AG09309 (cell line): ENCODE data around the gene NEU4.

ENCODE experiments used
- DNase-seq: peaks from one replicate; pipeline ENCODE4 v3.0.0-alpha.2; 2010; ENCODE audit warnings: low read depth
- H3K4me3 ChIP-seq: 2 replicates; pipeline ENCODE4 v1.5.1; 2011; ENCODE audit warnings: mild to moderate bottlenecking, low read depth, low read length, moderate library complexity; ENCODE audit not compliant: control insufficient read depth
- CTCF ChIP-seq: IDR thresholded peaks from 2 replicates; pipeline ENCODE4 v1.5.1; 2011; ENCODE audit warnings: mild to moderate bottlenecking, low read depth, low read length, inconsistent platforms; ENCODE audit not compliant: insufficient read depth, control insufficient read depth; ENCODE audit errors: missing control alignments

The NEU4 gene

DNA sequence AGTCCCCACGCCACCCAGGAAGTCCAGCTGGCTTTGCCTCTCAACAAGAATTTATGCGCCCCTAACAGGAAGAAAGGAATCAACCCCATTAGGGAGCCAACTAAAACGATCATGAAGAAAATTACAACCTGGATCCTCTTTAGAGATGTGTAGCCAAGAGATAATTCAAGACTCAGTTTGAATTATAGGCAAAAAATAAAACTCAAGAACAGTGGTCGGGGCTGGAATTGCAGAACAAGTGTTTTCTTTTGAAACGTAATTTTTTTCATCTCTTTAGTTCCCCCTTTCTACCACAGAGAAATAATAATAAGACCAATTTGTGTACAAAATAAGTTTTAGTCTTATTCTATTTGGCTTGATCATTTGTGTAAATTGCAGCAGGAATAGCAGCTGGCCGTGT lies 27.3 kb downstream of the NEU4 start:
- H3K4me3 ChIP-seq: no peak overlapping the region
- TF ChIP-seq CTCF: no peak
- no peak for DNase-seq

- TF ChIP-seq CTCF: no peak
Observed at GRCh38 chr2:241837197-241837965, 28.4 kb downstream of the NEU4 start.

DNA sequence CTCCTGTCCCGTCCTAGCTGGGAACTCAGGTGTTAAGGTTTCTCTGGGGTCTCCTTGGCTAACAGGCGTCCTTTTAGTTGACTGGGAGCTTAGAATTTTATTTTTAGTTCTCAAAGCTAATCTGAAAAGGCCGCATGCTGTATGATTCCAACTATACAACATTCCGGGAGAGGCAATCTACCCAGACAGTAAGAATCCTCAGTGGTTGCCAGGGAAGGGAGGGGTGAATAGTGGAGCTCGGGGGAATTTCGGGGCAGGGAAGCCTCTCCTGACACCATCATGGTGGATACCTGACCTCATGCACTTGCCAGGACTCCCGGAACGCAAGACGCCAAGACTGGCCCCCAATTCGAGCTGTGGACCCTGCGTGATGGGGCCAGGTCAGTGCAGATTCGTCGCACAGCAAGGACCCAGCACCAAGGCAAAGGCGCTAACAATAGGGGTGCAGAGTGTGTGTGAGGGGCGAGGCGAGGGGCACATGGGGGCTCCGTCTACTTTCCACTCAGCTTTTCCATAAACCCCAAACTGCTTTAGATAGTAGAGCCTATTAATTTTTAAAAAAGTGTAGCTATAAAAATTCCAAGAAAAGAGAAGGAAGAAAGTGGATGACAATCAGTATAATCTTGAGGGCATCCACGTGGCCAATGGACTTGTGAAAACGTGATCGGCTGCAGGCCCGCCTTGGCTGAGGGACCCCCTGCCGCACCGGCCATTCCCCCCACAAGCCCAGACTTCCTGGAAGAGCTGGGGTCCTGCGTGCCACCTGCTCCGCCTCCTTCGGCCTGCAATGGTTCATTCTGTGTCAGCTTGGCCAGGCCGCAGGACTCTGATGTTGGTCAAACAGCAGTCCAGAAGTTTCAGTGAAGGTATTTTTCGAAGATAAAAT lies 32.4 kb downstream of the NEU4 start:
- no peak for TF ChIP-seq CTCF
- no peak overlapping the region for H3K4me3 ChIP-seq
- DNase-seq: no peak

More at GRCh38 chr2:241837197-241837965, 28.4 kb downstream of the NEU4 start:
- no peak overlapping the region for H3K4me3 ChIP-seq
- DNase-seq: no peak

DNA sequence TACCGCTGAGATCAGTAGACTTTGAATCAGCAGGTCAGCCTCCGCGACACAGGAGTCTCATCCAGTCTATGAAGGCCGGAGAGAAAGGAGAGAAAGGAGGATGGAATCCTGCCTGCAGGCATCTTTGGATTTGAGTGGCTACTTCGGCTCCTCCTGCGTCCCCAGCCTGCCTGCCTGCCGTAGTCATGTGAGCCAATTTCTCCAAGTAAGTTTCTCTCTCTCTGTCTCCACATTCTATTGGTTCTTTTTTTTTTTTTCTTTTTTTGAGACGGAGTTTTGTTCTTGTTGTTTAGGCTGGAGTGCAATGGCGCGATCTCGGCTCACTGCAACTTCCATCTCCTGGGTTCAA lies 33.0 kb downstream of the NEU4 start:
- no peak for DNase-seq
- no peak overlapping the region for H3K4me3 ChIP-seq
- TF ChIP-seq CTCF: no peak

GRCh38 chr2:241842620-241843211 lies 33.7 kb downstream of the NEU4 start:
- no peak for DNase-seq
- H3K4me3 ChIP-seq: no peak overlapping the region
- no peak for TF ChIP-seq CTCF

DNA sequence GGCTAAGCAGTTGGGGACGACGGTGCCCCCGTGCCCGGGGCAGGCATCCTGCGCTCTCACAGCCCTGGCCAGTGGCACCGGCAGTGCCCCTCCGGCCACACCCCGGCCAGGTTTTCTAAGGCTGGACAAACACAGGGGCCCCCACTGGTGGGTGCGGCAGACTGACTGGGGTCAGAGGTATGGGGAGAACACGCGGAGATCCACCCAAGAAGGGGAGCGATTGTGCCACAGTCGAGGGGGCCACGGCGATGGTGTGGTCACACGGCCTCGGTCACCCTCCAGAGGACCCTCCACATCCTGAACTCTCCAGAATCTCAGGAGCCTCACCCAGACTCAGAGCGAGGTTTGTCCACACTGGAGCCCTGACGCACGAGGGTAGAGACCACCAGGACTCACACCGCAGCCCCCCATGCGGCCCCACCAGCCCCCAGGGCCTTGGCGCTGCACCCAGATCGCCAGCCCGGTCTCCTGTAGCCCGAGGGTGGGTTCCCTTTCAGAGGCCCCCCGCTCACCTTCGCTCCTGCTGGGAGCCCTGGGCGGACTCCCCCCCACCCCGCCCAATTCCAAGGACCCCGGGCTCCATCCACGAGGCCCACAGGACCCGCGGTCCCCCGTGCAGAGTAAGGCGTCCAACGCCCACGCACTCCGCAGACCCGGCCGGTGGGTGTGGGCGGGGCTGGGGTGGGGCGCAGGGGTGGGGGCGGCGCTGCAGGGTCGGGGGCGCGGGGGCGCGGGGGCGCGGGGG lies 34.5 kb downstream of the NEU4 start:
- no peak for DNase-seq
- no peak for TF ChIP-seq CTCF
- H3K4me3 ChIP-seq: no peak overlapping the region
